Loucy (cell line): ENCODE results near the gene MAP2K4.

Experiments
- H2AFZ ChIP-seq: fragments of 200-600 bp; sonication (generic); 2 replicates; pipeline ENCODE4 v1.6.0; 2016; ENCODE audit warnings: antibody characterized with exemption, mild to moderate bottlenecking, low read length, moderate library complexity
- H3F3A ChIP-seq: fragments of 200-600 bp; 2 replicates; pipeline ENCODE4 v1.6.0; 2016; ENCODE audit warnings: antibody characterized with exemption, low read depth, mild to moderate bottlenecking
- H3K27me3 ChIP-seq: fragments of 200-600 bp; sonication (generic); 2 replicates; pipeline ENCODE4 v1.6.1; 2014; ENCODE audit warnings: low read length, mild to moderate bottlenecking; ENCODE audit not compliant: insufficient read depth, poor library complexity, severe bottlenecking
- H3K36me3 ChIP-seq: fragments of 200-600 bp; sonication (generic); 2 replicates; pipeline ENCODE4 v1.6.1; 2016; ENCODE audit warnings: low read length; ENCODE audit not compliant: insufficient read depth
- H3K4me1 ChIP-seq: fragments of 200-600 bp; sonication (generic); 2 replicates; pipeline ENCODE4 v1.5.1; 2014; ENCODE audit warnings: low read length, mild to moderate bottlenecking; ENCODE audit not compliant: insufficient read depth, poor library complexity, severe bottlenecking
- H3K4me2 ChIP-seq: fragments of 200-600 bp; sonication (generic); 2 replicates; pipeline ENCODE4 v1.6.0; 2014; ENCODE audit warnings: antibody characterized with exemption, low read length, low read depth, mild to moderate bottlenecking; ENCODE audit not compliant: poor library complexity, severe bottlenecking
- H3K4me3 ChIP-seq: fragments of 200-600 bp; sonication (generic); 2 replicates; pipeline ENCODE4 v1.5.1; 2014; ENCODE audit warnings: low read length, mild to moderate bottlenecking, mixed read lengths; ENCODE audit not compliant: poor library complexity, severe bottlenecking
- H3K79me2 ChIP-seq: fragments of 200-600 bp; sonication (generic); 2 replicates; pipeline ENCODE4 v1.6.1; 2014; ENCODE audit warnings: low read length; ENCODE audit not compliant: insufficient read depth
- H3K9ac ChIP-seq: fragments of 200-600 bp; sonication (generic); 2 replicates; pipeline ENCODE4 v1.6.0; 2014; ENCODE audit warnings: mild to moderate bottlenecking, low read depth, low read length, moderate library complexity; ENCODE audit not compliant: poor library complexity, severe bottlenecking
- H3K9me2 ChIP-seq: fragments of 200-600 bp; sonication (generic); replicated peaks from 2 replicates; pipeline ENCODE4 v1.6.1; 2016; ENCODE audit warnings: low read depth, low read length, mixed read lengths
- H3K9me3 ChIP-seq: fragments of 200-600 bp; sonication (generic); 2 replicates; pipeline ENCODE4 v1.6.1; 2014; ENCODE audit warnings: mild to moderate bottlenecking, antibody characterized with exemption, low read length, low read depth; ENCODE audit not compliant: insufficient read depth
- H4K20me1 ChIP-seq: fragments of 200-600 bp; sonication (generic); 2 replicates; pipeline ENCODE4 v1.6.0; 2014; ENCODE audit warnings: antibody characterized with exemption, low read length, mild to moderate bottlenecking; ENCODE audit not compliant: insufficient read depth, poor library complexity, severe bottlenecking
- CTCF ChIP-seq: fragments of 200-600 bp; sonication (generic); conservative IDR thresholded peaks from 2 replicates; pipeline ENCODE4 v1.5.1; 2014; ENCODE audit warnings: mild to moderate bottlenecking, antibody characterized with exemption, low read length
- EZH2phosphoT487 ChIP-seq: fragments of 200-600 bp; IDR thresholded peaks from 2 replicates; pipeline ENCODE4 v1.6.1; 2018; ENCODE audit warnings: antibody characterized with exemption, mild to moderate bottlenecking, moderate library complexity, borderline replicate concordance

Gene MAP2K4

GRCh38 chr17:11986942-11987329 lies 33.7 kb upstream of the MAP2K4 start:
- no peak overlapping the region for H2AFZ ChIP-seq
- H3K79me2 ChIP-seq, result no peaks in the 10 kb centered on the region
- no peaks in the 10 kb centered on the region for H3K27me3 ChIP-seq
- peaks cover 13% of the 10 kb centered on the region; the same call in 1 of the 2 replicates for H3K36me3 ChIP-seq
- no peak overlapping the region for H3K4me3 ChIP-seq
- no peaks in the 10 kb centered on the region for H3K9me2 ChIP-seq
- no peak overlapping the region for H3K9ac ChIP-seq
- H3K9me3 ChIP-seq, result no peaks in the 10 kb centered on the region
- TF ChIP-seq EZH2phosphoT487 (no peak), CTCF (peak; percentile 73)
- H3K4me2 ChIP-seq, result no peak overlapping the region
- H4K20me1 ChIP-seq, result no peaks in the 10 kb centered on the region
- H3F3A ChIP-seq, result no peaks in the 10 kb centered on the region
- no peaks in the 10 kb centered on the region for H3K4me1 ChIP-seq

GRCh38 chr17:11990363-11990983 lies 30.2 kb upstream of the MAP2K4 start:
- Histone ChIP-seq H4K20me1 (no peaks in the 10 kb centered on the region), H3F3A (no peaks in the 10 kb centered on the region), H3K27me3 (no peaks in the 10 kb centered on the region), H2AFZ (no peak overlapping the region), H3K9ac (no peak overlapping the region), H3K79me2 (no peaks in the 10 kb centered on the region), H3K9me3 (no peaks in the 10 kb centered on the region), H3K4me1 (peaks cover under 1% of the 10 kb centered on the region), H3K9me2 (no peaks in the 10 kb centered on the region), H3K4me3 (no peak overlapping the region), H3K36me3 (no peaks in the 10 kb centered on the region), H3K4me2 (no peak overlapping the region)
- no peak for TF ChIP-seq EZH2phosphoT487
- no peak for TF ChIP-seq CTCF

GRCh38 chr17:11991461-11991860 lies 29.2 kb upstream of the MAP2K4 start:
- Histone ChIP-seq H3K36me3 (no peaks in the 10 kb centered on the region), H3K9ac (no peak overlapping the region), H3K9me3 (no peaks in the 10 kb centered on the region), H3K4me1 (peaks cover 8% of the 10 kb centered on the region), H4K20me1 (no peaks in the 10 kb centered on the region), H3K4me3 (no peak overlapping the region), H3K9me2 (no peaks in the 10 kb centered on the region), H2AFZ (no peak overlapping the region), H3K79me2 (peaks cover 7% of the 10 kb centered on the region; the same call in 1 of the 2 replicates), H3K4me2 (no peak overlapping the region), H3K27me3 (no peaks in the 10 kb centered on the region), H3F3A (no peaks in the 10 kb centered on the region)
- TF ChIP-seq EZH2phosphoT487, result no peak
- TF ChIP-seq CTCF, result no peak
